ENCODE measurements around the gene CINP. TPM values are rescaled to one million over a fixed set of nuclear protein-coding genes. Genes with fewer than 3 reads are reported as not detected.

The CINP gene
- total and polyA plus RNA-seq, 9 of the 15 experiments (the other 6 are each of a cell fraction or from before 2014, with no cell fraction given) = 36.3 to 63.2 (median 43.7) TPM

- TF ChIP-seq ZBTB40 (IDR thresholded peaks at IDR 0.05) = peak; percentile 92
- TF ChIP-seq ZBTB40 (CRISPR knock-in tag; IDR thresholded peaks at IDR 0.05) = no peak
- no peak for TF ChIP-seq NFATC3 (IDR thresholded peaks at IDR 0.05)
- TF ChIP-seq ARHGAP35 (IDR thresholded peaks at IDR 0.05; ENCODE audit: partially characterized antibody) = no peak
- TF ChIP-seq MYC (IDR thresholded peaks at IDR 0.05; ENCODE audit: low read depth, low read length) = no peak
- no peak for TF ChIP-seq MYC (CRISPR knock-in tag; IDR thresholded peaks at IDR 0.05; ENCODE audit: borderline replicate concordance, low read depth)
- peak; percentile 64 for TF ChIP-seq HCFC1 (IDR thresholded peaks at IDR 0.05; ENCODE audit: low read depth, low read length)
- no peak for TF ChIP-seq CBX1 (IDR thresholded peaks at IDR 0.05; ENCODE audit: low read depth)
- peak; percentile 64; the same call in 1 of the 2 replicates for TF ChIP-seq PHF8 (IDR thresholded peaks at IDR 0.05; ENCODE audit: borderline replicate concordance, low read length)
- TF ChIP-seq ARID1B (IDR thresholded peaks at IDR 0.05) = no peak
- TF ChIP-seq JUND (IDR thresholded peaks at IDR 0.05; ENCODE audit: borderline replicate concordance, low read depth, low read length) = peak; percentile 31; the same call in 1 of the 2 replicates
- TF ChIP-seq JUND (tag; IDR thresholded peaks at IDR 0.05; ENCODE audit: borderline replicate concordance, low read depth, low read length) = no peak
- no peak for TF ChIP-seq MLX (CRISPR knock-in tag; conservative IDR thresholded peaks at IDR 0.05)
- no peak for TF ChIP-seq STAG1 (CRISPR knock-in tag; IDR thresholded peaks at IDR 0.05; ENCODE audit: borderline replicate concordance)
- TF ChIP-seq RB1 (IDR thresholded peaks at IDR 0.05; ENCODE audit: low read depth) = 0 out of 2 replicates have a peak, but pooled peaks have one; percentile 13
- TF ChIP-seq RBM34 (IDR thresholded peaks at IDR 0.05; ENCODE audit: borderline replicate concordance, insufficient read depth, low read length) = no peak
Measured at GRCh38 chr14:102362545-102363181, at the start of gene CINP, which contains the start of gene TECPR2 (continued).
